CD4-positive, alpha-beta T cell treated with Interleukin-4 for 4 hours (primary cell): ENCODE results near the gene ADAP1.

Experiments used
- DNase-seq: peaks from one replicate; pipeline ENCODE4 v3.0.0-alpha.2; 2020

The ADAP1 gene

GRCh38 chr7:919924-920341, 34.5 kb downstream of the ADAP1 start:
- DNase-seq: no peak

GRCh38 chr7:919114-919442, 35.4 kb downstream of the ADAP1 start:
- no peak for DNase-seq

DNA sequence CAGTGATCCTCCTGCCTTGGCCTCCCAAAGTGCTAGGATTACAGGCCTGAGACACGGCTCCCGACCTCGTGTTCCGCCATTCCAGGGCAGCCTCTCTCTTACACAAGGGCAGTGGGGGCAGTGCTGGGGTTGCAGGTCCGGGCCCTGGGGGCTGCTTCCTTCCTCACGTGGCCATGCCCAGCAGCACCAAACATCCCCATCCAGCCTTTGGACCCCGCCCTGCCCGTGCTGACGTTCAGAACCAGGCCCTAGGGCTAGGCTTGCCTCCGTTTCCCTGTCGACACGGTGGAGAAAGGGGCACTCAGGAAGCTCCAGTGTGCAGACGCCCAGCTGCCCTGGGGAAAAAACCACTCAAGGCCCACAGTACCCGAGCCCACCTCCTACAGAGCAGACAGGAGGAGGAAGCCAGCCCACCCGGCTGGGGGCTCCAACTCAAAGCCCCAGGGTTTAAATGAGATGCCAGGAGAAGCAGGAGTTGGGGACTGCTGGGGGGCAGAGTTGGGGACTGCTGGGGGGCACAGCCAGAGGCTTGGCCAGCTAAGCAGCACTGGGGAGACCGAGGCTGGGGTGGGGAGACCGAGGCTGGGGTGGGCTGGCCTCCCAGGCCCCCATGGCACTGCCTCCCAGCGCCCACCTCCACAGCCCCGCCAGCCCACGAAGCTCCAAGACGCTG, 35.9 kb downstream of the ADAP1 start:
- DNase-seq: no peak

GRCh38 chr7:918118-918425, 36.4 kb downstream of the ADAP1 start:
- no peak for DNase-seq

GRCh38 chr7:917255-918117, 37.0 kb downstream of the ADAP1 start:
- no peak for DNase-seq

DNA sequence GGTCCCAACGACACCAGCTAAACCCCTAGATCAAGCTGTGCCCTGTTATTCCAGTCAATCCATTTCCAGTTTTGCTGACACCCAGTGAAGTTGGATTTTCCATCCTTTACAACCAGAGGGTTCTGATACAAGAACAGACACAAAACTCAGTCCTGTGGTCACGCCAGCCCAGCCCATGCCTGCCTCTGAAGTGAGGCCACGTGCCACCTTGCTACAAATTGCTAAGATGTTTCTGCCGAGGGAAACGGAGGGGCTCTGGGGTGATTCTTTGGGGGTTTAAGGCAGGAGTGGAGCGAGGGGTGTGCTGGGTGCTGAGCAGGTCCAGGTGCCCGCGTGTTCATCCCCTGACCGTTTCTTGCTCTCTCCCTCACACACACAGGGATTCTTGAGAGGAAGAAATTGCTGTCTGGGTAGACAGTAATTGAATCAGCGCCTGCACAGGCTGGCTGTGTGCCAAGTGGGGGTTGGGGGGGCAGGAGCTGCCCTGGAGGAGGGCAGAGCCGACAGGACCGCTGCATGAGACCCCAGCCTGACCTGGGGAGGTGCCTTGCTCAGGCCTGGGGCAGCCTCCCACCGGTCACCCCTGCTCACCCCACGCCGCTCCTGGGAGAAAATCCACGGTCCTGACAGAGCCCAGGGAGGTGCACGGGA, 38.1 kb downstream of the ADAP1 start:
- no peak for DNase-seq

GRCh38 chr7:915291-916218, 38.9 kb downstream of the ADAP1 start:
- no peak for DNase-seq

DNA sequence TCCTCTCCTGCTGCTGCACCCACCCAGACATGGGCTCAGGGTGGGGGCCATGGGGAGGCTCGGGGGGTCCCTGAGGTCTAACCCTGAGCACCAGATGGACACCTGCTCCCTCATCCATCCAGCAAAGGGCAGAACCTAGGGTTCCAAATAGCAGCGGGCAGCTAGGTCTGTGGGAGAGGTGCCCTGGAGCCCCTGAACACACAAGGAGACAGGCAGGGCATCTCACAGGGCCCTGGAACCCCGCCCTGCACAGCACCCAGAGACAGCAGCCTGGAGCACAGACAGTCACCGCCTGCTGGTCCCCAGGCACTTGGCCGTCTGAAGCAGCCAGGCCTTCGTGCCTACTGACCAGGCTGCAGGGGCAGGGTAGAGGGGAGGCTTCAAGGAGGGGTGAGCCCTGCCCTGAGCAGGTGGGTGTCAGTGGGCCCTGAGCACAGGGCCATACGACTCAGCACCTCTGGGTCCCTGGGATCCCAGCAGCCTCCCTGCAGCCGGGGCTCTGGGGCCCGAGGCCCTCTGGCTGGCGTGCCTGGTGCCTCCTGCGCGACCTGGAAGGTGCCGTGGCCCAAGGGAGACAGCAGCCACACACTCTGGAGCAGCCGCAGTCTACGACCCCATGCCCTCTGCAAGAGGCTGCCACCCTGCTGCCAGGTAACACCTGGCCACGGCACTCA, 39.8 kb downstream of the ADAP1 start:
- no peak for DNase-seq

GRCh38 chr7:913736-914520, 40.6 kb downstream of the ADAP1 start:
- no peak for DNase-seq

- DNase-seq: no peak
Measured at GRCh38 chr7:911791-912480, 42.5 kb downstream of the ADAP1 start.

- no peak for DNase-seq
Measured at GRCh38 chr7:910931-911431, 43.5 kb downstream of the ADAP1 start.

DNA sequence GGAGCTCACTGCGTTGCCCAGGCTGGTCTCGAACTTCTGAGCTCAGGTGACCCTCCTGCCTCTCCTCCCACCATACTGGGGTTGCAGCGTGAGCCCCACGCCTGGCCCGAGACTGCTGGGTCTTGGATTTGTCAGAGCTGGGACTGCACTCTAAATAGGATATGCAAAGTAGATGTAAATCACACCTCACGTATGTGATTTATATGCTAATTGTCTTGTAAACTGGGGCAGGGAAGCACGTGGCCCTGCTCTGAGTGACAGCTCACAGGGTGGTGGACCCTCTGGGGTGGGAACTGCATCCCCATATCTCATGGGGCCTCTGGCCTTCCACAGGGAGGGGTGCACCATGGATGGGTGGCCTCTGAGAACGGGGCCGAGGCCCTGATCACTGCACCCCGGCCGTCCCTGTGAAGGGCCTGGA, 44.0 kb downstream of the ADAP1 start:
- no peak for DNase-seq

- DNase-seq: peak; percentile 41
Measured at GRCh38 chr7:909358-910329, 44.8 kb downstream of the ADAP1 start.

- DNase-seq: peak; percentile 63
Measured at GRCh38 chr7:908591-909357, 45.7 kb downstream of the ADAP1 start.

DNA sequence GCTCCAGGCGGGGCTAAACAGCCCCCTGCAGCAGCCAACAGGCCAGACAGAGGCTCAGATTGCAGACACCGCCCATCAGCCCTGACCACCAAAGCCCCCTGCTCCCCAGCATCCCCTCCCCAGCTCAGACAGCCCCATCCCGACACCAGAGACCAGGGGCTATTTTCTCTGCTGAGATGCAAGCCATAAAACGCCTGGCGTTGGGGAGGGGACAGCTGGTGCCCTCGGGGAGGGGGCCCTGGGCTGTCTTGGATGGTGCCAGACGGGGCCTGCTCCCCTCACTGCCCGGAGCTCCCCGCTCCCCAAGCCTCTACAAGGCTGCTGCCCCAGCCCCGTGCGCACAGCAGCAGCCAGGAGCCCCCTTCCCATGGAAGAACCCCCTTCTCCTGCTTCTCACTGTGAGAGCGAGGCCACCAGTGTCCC, 46.3 kb downstream of the ADAP1 start:
- DNase-seq: no peak

DNA sequence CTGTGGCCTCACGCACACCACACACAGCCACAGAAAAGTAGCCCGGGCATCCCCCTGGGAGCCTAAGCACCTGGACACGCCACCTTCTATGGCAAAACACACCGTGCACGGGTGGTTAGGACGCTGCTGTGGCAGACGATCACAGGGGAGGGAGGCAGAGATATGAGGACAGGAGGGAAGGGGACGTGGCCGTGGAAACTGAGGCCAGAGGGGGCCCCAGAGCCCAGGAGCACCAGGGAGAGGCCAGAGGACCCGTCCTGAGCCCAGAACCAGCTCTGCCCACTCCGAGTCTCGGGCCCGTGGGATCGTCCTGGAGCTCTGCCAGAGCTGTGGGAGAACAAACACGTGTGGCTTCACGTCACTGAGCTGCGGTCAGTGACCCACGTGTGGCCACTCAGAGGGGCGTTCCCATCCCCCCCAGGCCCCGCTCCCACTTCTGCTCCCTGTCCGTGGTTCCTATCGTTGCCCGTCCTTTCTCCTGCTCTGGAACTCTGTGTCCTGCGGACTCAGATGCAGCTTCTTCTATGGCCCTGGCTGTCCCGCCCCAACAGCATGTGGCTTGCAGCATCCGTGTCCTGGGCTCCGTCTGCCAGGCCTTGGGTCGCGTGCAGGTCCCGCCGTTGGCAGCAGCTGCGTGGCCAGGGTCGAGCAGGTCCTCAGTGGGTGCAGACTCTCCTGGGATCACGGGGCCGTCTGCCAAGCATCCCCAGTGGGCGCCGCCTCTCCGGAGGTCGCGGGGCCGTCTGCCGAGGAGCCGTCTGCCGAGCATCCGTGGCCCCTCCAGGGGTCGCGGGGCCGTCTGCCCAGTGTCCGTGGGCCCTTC, 47.1 kb downstream of the ADAP1 start:
- no peak for DNase-seq

DNA sequence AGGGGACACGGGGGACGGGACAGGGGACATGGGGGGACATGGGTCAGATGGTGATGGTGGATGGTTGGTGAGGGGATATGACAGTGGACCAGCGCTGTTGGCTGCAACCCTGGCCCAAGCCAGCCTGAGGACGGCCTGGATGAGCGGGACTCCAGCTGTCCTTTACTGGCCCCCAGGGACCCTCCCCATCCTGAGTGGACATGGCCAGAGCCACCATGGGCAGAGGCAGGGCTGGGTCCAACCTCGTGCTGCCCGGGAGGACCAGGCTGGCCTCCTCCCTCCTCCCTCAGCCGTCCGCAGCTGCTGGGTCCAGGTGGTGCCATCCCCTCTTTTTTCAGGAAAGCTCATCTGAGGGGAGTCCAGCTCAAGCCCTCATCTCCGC, 47.7 kb downstream of the ADAP1 start:
- DNase-seq: no peak

DNA sequence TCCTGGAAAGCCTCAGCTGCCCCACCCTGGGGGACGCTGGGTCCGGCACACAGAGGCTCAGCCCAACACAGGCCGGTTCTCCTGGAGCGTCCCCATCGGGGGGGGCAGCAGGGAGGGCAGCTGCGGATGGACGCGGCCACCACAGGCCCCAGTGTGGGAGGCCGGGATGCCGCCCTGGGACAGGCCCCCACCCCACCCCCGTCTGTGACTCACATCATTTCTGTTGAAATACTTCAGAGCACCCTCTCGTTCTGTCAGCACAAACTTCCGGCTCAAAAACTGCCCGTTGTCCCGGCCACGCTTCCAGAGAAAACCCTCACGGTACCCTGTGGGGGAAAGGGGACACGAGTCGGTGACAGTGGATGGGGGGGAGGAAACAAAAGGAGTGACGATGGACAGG, 49.6 kb downstream of the ADAP1 start:
- no peak for DNase-seq
